ENCODE measurements around the gene UBR2.

DNA sequence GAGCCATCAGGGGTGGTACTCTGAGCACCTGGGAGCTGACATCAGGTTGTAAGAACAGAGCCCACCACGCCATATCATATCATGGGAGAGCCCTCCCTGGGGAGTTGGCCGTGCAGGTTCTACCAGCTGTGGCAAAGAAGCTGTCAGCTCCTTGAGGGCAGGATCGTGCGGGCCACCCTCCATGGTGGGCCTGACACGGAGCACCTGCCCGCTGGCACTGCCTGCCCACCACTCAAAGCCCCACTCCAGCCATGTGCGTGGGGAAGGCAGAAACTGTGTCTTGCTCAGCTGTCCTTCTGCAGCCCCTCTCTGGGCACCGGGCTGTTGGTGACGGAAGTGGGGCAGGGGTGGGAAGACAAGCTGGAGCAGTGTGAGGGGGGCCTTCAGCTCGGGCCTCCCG lies 144.3 kb downstream of the UBR2 start:
- TF ChIP-seq USF2 (IDR thresholded peaks at IDR 0.05; ENCODE audit: low read depth, low read length) (no peak), CTCF (conservative IDR thresholded peaks at IDR 0.05; ENCODE audit: low read depth, low read length) (no peak), POLR2A (IDR thresholded peaks at IDR 0.05; ENCODE audit: low read depth, low read length) (no peak), RCOR1 (IDR thresholded peaks at IDR 0.05; ENCODE audit: insufficient replicate concordance, low read length) (no peak), CEBPB (IDR thresholded peaks at IDR 0.05; ENCODE audit: low read depth, low read length) (no peak), MAFK (IDR thresholded peaks at IDR 0.05; ENCODE audit: low read depth, low read length) (no peak), MXI1 (IDR thresholded peaks at IDR 0.05; ENCODE audit: borderline replicate concordance, low read depth, low read length) (no peak), RAD21 (IDR thresholded peaks at IDR 0.05; ENCODE audit: low read length) (no peak), BHLHE40 (IDR thresholded peaks at IDR 0.05; ENCODE audit: low read depth, low read length) (no peak), NFE2L2 (IDR thresholded peaks at IDR 0.05; ENCODE audit: low read depth, low read length) (no peak), CHD1 (IDR thresholded peaks at IDR 0.05; ENCODE audit: low read depth, low read length) (no peak), FOS (IDR thresholded peaks at IDR 0.05; ENCODE audit: low read depth, low read length) (no peak)
- TF ChIP-seq, protein P1, sequence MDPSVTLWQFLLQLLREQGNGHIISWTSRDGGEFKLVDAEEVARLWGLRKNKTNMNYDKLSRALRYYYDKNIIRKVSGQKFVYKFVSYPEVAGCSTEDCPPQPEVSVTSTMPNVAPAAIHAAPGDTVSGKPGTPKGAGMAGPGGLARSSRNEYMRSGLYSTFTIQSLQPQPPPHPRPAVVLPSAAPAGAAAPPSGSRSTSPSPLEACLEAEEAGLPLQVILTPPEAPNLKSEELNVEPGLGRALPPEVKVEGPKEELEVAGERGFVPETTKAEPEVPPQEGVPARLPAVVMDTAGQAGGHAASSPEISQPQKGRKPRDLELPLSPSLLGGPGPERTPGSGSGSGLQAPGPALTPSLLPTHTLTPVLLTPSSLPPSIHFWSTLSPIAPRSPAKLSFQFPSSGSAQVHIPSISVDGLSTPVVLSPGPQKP (IDR thresholded peaks at IDR 0.05; ENCODE audit: borderline replicate concordance, low read depth, low read length): no peak
